Left colon (tissue), 2 donors: Measurements from ENCODE around the gene ELL2. TPM values are rescaled to one million over a fixed set of nuclear protein-coding genes. Genes with fewer than 3 reads are reported as not detected.
"Not testable (repeated sequence)": the region's sequence is repeated elsewhere in the genome, so short reads cannot be mapped to it uniquely, and the experiment has no call there.

ENCODE experiments used
- ATAC-seq: fragments of 200-7000 bp; cut with Tn5 transposase; one replicate; pipeline ENCODE4 v1.9.1; 2020; ENCODE audit warnings: mild to moderate bottlenecking, moderate library complexity
- DNase-seq, 2 donors: peaks; one replicate each; pipeline ENCODE4 v3.0.0-alpha.2; 2020
- intact Hi-C, 2 donors: fragments of 100-400 bp; cut with DNase I in 1 of 2; cut with micrococcal nuclease in 1 of 2; formaldehyde crosslinking; loops; one replicate each; pipeline versions ENCODE4 v1.11.2 to v1.14.0; 2022; cut with DNase I, micrococcal nuclease
- total RNA-seq, 2 donors: library from RNA; stranded (reverse); fragmentation: NEBNext Ultra II Directional; extraction: Animal tissue kit (Norgen Biotek cat#: 25700); gene quantifications; one replicate each; pipeline ENCODE4 v1.2.1, GENCODE V29; 2021
- donor health status: DM: no; HTN: no; CAD: no.
- donor health status: DM: yes; HTN: yes; CAD: no.

ELL2 gene
- total RNA-seq, 2 donors from 2014 or later = 28.7 to 36.7 TPM

DNA sequence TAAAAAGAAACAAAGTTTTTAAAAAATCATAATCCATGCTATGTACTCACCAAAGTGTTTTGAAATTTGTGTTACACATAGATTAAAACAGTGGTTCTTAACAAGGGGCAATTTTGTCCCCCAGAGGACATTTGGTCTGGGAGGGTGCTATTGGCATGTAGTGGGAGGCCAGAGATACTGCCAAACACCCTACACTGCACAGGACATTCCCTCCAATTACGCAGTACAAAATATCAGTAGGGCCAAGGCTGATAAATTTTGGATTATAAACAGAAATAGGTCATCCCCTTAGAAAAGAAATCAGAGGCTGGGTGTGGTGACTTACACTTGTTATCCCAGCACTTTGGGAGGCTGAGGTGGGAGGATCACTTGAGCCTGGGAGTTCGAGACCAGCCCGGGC is 38.9 kb downstream of the ELL2 start:
- intact Hi-C loops = no loop called here
- no peak for DNase-seq
- ATAC-seq = no peak

DNA sequence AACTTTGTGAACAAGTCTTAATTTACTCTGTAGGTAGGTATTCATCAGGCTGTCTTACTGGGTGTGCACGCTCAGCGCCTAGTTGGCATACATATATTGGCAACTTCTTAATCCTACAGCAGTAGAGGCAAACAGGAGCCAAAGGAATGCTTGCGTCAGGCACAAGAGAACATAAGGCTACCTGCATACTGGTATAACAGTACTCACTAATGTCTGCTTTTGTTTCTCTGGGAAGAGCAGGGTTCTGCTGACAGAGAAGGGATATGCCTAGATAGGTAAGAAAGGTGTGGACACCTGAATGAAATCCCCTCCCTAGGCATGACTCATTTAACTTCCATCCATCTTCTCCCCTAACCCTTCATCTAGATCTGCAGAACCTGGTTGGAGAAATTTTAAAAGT is 40.1 kb downstream of the ELL2 start:
- intact Hi-C loops = no loop called here
- ATAC-seq = no peak
- DNase-seq = no peak

DNA sequence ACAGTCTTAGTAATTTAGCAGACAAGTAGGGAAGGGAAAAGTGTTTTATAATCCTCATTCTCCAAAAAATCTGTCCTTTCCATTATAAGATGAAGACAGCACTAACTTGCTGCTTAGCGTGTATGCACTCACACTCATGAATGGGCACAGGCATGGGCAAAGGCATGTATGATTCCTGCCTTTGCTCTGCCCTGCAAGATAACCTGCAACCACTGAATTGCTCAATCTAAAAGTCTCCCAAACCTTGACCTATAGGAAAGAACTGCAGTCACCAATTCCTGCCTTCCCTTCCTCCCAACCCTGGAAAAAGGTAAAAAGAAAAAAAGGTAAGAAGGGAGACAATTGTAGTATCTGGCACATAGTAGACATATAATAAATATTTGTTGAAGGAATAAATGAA is 40.8 kb downstream of the ELL2 start:
- no peak for DNase-seq
- intact Hi-C loops = no loop called here
- ATAC-seq = no peak

DNA sequence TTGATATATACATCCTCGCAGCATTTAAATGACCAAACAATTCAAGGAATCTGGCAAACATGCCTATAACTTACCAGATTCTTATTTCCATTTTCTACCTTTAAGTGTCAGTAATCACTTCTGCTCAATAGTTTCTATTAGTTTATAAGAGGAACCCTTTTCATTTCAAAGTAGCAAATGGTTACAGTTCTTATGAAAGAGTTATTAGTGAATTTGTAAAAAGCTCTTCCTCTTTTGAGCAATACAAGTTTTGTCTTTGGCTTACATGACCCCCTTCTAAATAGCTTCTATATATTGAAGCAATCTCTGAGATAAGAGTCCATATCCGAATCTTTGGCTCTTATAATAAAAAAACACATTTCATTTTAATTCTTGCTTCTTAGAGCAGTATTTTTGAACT is 42.0 kb downstream of the ELL2 start:
- intact Hi-C loops = no loop called here
- DNase-seq (no peak), ATAC-seq (no peak)

DNA sequence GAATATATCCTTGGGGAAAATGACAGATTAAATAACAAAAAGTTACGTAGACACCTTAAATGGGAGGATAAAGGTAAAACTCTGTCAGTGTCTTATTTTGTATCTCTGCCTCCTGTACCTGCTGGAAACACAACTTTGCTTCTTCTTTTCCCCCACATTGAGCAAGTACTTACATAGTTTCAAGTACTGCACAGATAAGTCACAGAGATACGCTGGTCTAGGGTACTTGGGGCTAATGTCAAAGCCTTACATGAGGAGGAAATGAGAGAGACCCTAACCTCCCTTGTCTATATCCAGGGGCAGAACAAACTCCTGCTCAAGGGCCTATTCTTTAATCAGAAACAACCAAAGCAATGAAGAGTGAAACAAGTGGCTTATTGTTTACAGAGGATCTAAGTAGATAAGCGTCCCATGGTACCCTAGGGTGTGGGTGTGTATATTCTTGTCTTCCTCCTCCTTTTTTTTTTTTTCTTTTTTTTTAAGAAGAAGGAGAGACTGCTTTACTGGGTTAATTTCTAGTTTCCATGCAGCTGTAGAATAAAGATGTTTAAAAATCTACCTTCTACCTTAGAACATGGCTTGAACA is 43.1 kb downstream of the ELL2 start:
- intact Hi-C loops = no loop called here
- peak; percentile 57 for ATAC-seq
- no peak for DNase-seq

DNA sequence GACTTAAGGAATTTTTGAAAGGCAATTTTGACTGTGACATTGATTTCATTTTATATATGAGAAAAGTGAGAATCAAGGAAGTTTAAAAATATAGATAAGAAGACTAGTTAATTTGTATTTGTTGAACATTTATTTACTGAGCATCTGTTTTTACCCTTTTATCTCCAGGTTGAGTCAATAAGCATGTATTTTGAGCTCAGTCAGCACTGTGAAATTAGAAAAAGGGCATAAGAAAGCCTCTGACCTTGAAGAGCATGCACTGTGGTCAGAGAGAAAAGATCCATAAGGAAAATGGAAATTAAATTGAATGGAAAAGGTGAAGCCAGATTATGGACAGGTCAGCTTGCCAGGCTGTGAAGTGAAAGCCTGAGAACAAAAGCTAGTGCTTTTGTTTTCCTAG is 44.4 kb downstream of the ELL2 start:
- ATAC-seq = no peak
- DNase-seq = no peak
- intact Hi-C loops = no loop called here

DNA sequence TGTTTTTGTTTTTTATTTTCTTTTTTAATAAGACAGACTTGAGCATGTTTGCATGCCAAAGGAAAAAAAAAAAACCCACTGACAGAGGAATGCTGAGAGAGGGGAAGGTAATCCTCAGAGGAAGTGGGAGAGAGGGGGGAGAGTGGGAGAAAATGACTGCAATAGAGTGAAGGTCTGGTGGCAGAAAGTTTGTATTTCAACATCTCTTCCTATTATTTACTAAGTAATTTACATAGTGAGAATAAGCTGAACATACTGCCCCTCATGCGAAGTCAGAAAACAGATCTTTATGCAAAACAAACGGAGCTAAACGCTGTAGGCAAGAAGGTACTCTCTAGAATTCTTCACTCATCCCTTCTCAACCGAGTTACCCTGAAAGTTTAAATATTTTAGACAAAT is 45.0 kb downstream of the ELL2 start:
- DNase-seq (no peak), ATAC-seq (no peak)
- intact Hi-C loops = no loop called here

DNA sequence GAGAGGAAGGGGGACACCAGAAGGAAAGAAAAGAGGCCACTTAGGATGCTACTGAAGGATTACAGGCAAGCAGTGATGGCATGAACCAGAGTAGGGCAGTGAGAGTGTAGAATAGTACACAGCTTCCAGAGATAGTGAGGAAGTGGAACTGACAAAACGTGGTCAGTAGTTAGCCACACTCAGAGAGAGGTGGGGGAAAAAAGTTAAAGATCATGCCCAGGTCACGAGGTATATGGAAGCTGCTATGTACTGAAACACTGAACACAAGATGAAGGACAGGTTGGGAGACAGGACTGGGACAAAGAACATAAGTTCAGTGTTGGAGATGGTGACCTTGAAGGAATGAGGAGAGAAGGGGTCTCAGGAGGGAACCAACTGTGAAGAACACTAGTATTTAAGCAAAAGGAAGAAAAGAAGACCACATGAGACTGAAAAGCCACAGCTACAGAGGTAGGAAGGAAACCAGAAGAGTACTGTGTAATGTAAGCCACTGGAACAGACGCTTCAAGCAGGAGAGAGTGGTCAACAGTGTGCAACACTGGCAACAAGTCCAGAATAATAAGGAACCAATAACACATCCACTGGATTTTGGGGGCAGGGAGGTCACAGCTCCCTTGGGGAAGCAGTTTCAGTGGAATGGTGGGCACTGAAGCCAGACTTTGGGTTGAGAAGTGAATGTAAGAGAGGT is 45.5 kb downstream of the ELL2 start:
- ATAC-seq = no peak

DNA sequence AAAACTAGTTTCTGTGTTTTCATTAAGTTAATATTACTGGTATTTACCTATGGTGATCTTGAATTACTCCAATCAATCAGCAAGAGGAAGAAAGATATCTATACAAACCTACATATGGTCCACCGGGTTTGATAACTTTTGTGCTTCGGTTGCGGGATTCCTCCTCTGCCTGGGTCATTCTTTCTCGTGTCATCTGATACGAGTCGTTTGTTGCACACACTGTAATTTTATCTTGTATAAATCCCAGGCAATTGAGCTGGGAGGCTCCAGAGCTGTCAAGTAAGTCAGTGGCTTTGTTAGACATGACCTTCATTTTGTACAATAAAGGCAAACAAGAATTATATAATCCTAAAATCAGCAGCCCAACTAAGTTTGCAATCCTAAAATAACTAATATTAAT is 48.0 kb downstream of the ELL2 start:
- DNase-seq (no peak), ATAC-seq (no peak)
- intact Hi-C loops = no loop called here

More for the DNA sequence above, 45.5 kb downstream of the ELL2 start:
- intact Hi-C loops = no loop called here
- DNase-seq = no peak

DNA sequence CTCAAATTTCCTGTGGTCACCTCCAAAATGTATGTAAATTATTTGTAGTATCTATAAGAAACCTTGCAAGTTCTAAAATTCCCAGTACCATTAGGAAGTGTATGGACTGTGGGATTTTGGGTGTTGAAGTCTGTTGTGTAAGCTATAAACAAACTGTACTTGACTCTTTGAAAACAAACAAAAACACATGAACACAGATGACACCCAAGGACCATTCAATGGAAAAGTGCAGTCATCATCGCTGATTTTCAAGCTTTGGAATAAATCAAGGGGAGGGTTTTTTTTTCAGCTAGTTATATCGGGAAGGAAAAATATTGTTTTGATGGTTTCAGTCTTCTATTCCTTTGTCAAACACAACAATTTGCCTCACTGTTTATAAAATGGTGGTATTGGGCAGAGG is 49.6 kb downstream of the ELL2 start:
- intact Hi-C loops = no loop called here
- ATAC-seq = no peak
- no peak for DNase-seq

DNA sequence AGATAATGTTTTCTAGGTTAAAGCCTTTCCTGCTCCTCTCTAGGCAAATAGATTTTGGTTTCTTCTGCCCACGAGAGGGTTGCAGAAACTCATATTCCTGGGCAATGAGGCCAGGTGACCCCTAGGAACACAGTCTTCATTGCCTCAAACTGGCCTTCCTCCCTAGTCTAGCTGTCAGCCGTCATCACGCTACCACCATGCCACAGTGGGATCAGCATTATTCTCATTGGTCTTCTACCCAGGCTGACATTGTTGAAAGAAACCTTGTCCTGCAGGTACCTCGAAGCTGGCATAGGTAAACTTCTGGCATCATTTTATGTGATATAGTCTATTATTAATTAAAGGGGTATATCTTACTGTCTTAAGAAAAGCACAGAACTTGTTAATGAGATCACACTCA is 51.1 kb downstream of the ELL2 start:
- intact Hi-C loops = no loop called here
- DNase-seq (no peak), ATAC-seq (no peak)

DNA sequence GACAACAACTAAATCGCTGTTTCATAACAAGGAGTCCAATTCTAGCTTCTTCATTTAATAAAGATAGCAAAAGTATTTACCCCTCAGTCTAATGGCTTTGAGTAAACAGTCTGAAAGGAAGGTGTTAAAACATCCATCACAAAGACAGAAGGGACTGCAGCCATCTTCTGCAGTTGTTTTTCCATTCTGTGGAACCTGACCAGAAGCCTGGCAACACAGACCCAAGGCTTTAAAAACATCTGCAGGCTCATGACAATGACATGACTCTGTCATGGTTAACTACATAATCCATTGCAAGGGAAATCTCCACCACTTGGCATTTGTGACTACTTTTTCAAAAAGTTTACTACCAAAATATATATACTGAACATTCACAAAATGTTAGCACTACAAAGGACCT is 51.9 kb downstream of the ELL2 start:
- no peak for ATAC-seq
- DNase-seq = no peak
- intact Hi-C loops = no loop called here

DNA sequence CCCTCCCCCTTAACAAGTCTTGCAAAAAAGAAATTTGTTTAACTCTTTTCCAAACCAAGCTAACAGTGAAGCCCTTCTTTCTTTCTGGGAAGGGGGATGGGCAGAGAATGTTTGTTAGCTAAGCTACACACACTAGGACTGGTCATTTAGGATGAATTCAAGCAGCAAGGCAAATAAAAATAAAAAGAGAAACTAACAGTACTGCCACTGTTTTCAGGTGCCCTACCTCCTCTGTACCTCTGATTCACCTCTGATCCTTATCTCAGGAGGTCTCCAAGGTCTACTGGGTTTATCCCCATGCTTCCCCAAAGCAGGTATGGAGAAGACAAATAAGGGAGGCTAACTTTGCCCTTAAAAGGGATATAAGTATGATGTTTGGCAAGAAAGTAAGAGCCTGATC is 52.9 kb downstream of the ELL2 start:
- ATAC-seq = no peak
- intact Hi-C loops = no loop called here
- DNase-seq = no peak

DNA sequence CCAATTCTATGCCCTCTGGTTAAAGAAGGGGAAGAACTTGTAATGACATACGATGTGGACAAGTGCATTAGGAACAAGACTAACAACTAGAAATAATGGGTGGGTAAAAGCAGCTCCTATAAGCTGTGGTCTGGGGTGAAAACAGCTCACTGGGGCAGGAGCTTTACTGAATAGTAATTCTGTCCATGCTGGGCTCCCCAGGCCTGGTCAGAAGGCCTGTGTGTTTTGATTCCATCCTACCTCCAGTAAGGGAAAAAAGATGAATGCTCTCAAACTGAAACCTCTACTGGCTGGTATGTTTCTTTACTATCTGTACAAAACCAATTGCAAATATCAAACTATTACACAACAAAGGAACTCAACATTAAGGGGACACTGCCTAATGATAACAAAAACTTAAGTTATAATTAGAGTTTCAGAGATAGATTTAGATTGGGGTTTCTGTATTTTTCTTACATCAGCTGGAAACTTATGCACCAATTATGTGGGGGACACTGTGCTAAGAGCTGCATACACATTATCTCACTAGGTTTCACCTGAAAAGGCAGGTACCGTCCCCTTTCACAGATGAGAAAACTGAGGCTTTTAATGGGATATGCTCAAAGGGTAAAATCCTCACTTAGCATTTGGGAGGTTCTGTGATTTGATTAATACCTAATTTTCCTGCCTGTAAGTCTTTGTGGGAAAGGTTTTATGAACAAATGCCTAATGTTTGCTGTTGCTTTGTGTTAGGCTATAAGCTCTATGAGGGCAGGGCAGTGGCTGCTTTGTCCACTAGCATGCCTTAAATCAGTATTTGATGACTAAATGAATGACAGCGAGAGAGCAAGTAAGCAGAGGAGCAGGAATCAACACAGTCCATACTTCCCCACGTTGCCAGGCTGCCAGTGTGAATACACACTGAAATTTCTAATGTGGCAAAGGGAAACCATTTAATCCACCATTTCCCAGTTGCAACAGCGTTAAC is 53.6 kb downstream of the ELL2 start:
- DNase-seq (no peak), ATAC-seq (no peak)
- intact Hi-C loops = no loop called here

DNA sequence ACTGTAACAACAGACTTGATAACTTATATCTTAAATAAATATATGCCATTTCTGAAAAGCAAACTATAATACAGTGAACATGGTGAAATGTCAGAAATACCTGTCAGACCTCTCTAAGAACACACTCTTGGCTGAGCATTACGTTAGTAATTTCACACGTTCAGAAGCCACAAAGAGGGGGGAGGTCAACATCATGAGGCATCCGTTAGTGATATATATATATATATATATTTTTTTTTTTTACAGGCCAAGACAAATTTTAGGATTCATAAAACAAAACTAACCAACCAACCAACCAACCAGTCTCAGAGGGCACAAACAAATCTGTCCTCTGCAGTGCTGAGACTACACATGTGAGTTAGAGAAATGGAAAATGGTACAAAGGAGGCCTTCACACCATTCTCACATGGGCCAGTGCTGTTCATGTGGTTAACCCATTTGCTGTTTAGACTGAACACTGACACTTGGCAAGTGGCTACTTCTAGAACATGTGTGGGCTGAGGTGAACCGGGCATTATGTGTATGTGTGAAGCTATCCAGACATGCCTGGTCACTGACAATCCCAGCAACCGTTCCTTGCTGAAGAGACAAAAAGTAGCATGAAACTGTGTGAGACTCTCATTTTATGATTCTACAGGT is 54.5 kb downstream of the ELL2 start:
- DNase-seq = no peak
- intact Hi-C loops = no loop called here
- ATAC-seq = no peak

DNA sequence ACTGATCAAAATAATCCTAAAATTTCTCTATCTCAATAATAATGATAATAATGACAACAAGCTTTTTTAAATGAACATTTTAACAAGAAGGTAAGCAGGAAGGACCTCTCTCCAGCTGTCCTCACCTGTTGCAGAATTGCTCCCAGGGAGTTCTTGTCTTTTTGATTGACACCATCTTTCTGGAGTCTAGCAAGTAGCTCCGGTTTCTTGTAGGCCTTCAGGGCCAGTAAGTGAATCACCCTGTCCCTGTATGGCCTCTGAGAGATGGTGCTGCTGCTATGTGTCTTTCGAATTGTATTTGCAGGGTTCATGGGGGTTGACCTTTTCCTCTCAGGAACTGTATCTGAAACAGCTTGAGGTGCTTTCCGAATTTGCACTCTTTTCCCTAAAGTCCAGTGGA is 55.3 kb downstream of the ELL2 start:
- ATAC-seq, DNase-seq, intact Hi-C loops: not testable (repeated sequence)

DNA sequence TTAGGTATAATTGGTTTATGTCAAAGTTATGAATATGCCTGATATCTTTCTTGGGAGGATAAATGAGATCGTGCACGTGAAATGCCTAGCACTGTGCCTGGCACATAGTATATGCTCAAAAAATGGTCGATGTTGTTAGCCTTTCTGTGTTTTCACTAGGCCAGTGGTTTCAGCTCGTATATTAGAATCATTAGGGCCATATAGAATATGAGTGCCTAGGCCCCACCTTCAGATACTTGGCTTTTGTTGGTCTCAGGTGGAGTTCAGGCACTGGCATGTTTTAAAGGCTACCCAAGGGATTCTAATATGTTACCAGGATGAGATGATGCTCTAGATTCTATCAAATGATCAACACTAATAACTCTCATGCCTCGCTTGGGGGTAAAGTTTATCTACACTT is 56.8 kb downstream of the ELL2 start:
- intact Hi-C loops = no loop called here
- DNase-seq = no peak
- no peak for ATAC-seq

DNA sequence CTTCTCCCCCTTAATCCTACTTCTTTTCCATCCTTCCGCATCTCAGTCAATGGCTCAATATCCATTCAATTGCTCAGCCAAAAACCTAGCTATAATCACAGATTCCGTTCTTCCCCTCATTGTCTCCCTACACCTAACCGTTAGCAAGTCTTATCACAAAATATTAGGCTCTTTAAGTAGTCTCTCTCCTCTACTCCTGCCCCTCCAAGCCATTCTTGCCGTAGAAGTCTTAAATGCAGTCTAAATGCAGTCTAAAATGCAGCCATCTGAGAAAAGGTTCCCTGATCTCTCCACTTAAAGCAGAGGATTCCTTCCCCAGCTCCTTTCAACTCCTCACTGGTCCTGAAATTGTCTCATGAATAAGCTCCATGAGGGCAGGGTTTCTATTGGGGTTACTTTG is 57.8 kb downstream of the ELL2 start:
- ATAC-seq (no peak), DNase-seq (no peak)
- intact Hi-C loops = no loop called here
